NOMO-1 (cell line): Measurements from ENCODE around the gene AURKA.
"Not testable (repeated sequence)": the region's sequence is repeated elsewhere in the genome, so short reads cannot be mapped to it uniquely, and the experiment has no call there.

Experiments used
- DNase-seq, 2 experiments: peaks; one replicate each; lab custom pipeline; 2025; ENCODE audit not compliant: unreplicated experiment in 2 of 2; lab: John Stamatoyannopoulos, UW

The AURKA gene

DNA sequence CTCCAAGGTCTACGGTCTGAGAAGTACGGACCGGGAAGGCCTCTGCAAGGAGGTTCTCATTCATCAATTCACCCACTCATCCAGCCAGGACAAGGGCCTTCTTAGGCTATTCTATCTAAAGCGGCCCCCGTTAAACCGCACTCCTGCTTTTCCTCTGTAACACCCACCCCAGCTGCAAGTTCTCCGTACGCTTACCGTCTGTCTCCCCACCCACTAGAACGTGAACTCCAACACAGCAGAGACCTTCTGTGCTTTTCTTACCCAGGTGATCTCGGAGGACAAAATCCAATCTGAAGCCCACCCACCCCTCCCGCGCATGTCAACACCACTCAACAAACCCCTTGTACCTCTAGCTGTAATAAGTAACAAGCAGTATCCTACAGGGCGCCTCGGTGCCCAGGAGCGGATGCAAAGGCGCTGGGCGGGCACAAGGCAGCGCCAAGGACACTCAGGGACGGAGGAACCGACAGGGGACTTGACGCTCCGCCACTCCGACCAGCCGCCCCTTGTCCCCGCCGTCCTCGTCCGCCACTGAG lies 351 bp downstream of the AURKA start:
- DNase-seq, result no peak

- DNase-seq, result peak; percentile 11 to 48
These were observed 978 bp downstream of the AURKA start for GRCh38 chr20:56391037-56391436.

- DNase-seq, result not testable (repeated sequence)
These were observed 1.6 kb downstream of the AURKA start for GRCh38 chr20:56390396-56390795.

- no peak for DNase-seq
These were observed 2.2 kb downstream of the AURKA start for GRCh38 chr20:56389807-56390206.

DNA sequence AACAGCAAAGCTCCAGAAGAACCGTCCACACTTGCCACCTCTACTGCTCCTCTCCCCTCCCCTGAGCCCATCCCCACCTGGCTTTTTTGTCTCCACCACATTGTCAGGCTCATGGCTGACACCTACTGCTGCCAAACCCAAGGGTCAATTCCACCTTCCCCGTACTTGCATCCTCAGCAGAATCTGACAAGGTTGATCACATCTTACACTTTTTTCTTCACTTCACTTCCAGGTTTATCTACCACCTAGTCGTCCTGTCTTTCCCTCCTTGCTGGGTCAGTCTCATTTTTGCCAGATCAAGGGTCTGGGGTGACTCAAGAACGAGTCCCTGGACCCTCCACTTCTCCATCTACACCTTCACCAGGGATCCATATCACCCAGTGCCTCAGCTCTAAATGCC lies 3.1 kb downstream of the AURKA start:
- DNase-seq, result no peak

GRCh38 chr20:56386219-56386618 lies 5.8 kb downstream of the AURKA start:
- no peak for DNase-seq

DNA sequence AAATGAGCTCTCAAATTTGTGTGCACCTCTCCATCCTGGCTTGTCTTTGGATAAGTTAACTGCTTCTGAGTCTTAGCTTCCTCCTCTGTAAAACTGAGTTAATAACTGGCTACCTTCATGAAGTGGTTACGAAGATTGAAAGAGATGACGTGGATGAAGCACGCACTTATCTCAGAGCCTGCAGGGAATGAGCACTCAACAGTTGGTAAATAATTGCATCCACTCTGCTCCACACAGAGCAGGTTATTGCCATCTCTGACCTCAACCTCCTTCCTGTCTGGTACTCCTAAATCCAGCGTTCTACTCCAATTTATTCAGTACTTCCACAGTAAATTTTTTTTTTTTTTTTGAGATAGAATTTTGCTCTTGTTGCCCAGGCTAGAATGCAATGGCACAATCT lies 6.9 kb downstream of the AURKA start:
- no peak for DNase-seq

GRCh38 chr20:56383334-56383733 lies 8.7 kb downstream of the AURKA start:
- DNase-seq, result no peak

GRCh38 chr20:56382696-56383095 lies 9.3 kb downstream of the AURKA start:
- DNase-seq, result no peak

- no peak for DNase-seq
These were observed 10.5 kb downstream of the AURKA start for GRCh38 chr20:56381501-56381900.

- DNase-seq, result no peak
These were observed 11.6 kb downstream of the AURKA start for GRCh38 chr20:56380375-56380774.

- DNase-seq, result no peak
These were observed 13.6 kb downstream of the AURKA start for GRCh38 chr20:56378386-56378785.

DNA sequence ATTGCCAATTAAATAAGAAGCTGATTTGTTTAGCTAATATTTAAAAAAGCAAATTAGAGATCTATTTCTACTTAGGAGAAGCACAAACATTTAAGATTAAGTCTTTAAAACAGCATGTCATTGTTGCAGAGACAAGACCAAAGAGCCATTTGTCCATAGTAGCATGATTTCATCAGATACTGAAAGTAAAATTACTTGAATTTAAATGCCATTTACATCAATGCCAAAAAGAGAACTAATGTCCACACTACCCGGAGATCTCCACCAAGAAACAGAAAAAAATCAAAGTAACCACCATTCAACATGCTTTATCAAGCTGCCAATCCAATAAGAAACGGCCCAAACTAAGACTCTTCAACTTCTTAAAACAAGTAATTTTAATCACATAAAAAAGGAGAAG lies 15.7 kb downstream of the AURKA start:
- DNase-seq, result peak in 1 of 2 experiments; percentile 26

DNA sequence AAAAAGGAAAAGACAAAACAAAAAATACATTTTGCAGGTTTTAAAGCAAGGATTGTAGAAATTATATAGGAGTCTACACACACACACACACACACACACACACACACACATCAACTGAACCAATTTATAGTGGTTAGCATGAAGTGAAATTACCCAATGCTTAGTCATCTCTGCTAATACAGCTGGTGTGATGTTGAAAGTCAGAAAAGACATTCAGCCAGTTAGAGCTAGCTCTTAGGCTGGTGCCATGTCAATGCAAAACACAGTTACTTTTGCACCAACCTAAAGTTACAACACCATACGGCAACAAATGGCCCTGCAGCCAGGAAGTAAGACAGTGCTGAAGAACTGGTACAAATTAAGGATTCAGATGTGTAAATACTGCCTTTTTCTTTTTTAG lies 18.1 kb downstream of the AURKA start:
- peak; percentile 86 to 98 for DNase-seq

DNA sequence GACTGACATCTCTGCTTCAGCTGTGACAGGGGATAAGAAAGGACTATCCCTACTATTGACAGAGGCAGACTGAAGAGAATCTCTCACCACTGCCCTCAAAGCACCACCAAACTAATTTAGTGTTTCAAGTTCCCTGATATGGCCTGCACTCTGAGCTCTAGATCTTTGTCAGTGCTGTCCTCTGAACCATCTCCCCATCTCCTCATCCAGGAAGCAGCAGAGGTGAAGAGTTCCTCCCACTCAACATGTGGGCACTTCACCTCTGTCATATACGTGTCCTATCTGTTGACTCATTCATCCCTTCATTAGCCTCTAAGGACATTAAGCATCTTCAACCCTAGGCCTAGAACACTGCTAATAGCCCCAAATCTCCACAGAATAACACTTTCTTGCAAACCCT lies 19.2 kb downstream of the AURKA start:
- no peak for DNase-seq

DNA sequence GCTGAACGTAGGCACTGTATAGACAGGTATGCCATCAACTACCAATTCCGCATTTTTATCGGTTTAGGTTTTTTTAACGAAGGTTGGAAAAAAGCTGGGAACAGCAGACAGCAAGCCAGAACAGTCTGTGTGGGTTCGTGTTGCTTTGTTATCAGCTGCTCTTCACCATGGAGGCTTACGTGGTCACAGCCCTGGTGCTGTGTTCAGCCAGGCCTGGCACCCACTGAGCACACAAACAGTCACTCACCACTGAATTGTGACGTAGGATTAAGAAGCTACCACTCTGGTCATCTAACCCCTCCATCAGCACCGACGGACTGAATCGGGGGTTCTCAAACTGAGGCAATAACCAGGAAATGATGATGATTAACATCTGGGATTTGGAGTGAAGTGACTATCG lies 20.0 kb downstream of the AURKA start:
- no peak for DNase-seq

- DNase-seq, result no peak
These were observed 22.8 kb downstream of the AURKA start for GRCh38 chr20:56369179-56369578.

DNA sequence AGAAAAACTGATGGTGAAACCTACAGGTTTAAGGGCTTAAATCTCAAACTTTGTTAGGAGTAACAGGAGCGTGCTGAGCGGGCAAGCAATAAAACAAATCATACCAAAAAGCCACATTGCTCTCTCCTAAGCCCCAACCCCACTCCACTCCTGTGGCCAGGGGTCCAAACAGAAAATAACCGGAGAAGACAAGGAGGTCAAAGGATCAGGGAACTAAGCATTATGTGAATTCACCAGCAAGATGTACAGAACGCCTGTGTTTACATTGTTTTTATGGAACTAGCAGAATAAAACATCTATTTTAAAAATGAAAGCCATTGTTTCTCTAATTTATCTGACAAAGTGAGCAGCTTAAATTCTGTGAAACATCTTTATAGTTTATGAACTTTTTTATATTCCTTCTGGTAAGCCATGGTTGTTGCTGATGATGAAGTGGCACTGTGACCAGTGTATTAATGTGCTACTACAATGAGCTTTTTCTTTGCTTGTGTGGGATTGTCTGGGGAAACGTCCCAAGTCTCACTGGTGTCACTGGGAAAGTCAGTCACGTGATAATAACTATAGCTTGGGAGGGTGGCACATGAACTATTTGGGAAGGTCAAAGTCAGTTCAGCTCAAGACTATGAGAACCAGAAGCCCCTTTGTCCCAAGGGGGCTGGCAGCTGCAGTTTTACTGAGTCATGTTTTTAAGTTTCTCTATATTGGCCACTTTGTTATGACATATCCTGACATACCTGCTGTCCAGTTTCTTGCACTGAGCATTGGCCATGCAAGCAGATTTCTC lies 23.5 kb downstream of the AURKA start:
- DNase-seq, result no peak

GRCh38 chr20:56363491-56363890 lies 28.5 kb downstream of the AURKA start:
- DNase-seq, result no peak

DNA sequence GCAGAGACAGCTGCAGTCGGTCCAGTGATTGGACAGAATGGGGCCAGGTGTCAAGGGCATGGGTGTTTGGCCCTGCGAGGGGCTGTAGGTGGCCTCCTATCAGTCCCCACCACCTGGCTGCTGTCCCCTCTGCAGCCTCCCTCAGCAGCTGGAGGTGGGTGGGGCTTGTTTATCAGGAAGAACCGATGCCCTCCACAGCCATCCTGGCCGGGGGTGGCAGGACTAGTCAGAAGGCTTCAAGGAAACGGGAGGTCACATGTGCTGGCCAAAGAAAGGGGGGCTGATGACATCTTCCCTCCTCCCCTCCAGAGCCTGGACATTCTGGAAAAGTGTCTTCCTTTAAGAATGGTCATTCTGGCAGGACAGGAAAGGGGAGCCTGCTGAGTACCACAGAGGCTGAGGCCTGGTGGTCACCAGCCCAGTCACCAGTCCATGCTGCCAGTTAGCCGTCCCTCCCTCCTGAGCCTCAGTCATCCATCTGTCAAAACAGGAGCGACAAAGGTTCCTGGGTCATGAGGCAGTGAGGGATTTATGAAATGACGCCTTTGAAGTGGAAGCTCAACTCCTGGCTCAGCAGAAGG lies 29.1 kb downstream of the AURKA start:
- DNase-seq, result no peak

DNA sequence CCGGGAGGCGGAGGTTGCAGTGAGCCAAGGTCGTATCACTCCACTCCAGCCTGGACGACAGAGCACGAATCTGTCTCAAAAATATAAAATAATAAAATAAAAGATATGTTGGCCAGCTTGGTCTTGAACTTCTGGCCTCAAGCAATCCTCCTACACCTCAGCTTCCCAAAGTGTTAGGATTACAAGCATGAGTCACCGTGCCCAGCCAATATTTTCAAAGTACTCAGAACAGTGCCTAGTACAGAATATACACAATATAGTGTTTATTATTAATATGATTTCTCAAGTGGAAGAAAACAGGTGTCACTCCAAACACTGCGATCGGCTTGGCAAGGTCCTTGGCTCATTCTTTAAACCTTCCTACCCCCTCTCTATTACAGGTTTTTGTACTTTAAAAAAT lies 30.1 kb downstream of the AURKA start:
- DNase-seq, result no peak

DNA sequence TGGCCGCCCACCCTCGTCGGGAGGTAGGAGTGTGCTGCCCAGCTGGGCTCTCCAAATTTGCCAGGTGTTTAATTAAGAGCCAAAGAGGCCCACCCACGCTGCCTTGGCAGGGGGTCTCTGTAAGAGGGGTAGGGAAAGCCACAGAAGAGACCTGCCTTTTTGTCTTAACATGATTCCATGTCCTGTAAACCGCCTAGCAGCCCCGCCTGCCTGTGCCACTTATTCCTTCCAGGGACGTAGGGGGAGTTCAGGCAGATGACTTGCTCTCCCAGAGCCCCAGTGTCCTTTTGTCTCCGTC lies 31.2 kb downstream of the AURKA start:
- no peak for DNase-seq
